ENCODE results near the gene PTBP2.
"Not testable (repeated sequence)": the region's sequence is repeated elsewhere in the genome, so short reads cannot be mapped to it uniquely, and the experiment has no call there.

Gene PTBP2

DNA sequence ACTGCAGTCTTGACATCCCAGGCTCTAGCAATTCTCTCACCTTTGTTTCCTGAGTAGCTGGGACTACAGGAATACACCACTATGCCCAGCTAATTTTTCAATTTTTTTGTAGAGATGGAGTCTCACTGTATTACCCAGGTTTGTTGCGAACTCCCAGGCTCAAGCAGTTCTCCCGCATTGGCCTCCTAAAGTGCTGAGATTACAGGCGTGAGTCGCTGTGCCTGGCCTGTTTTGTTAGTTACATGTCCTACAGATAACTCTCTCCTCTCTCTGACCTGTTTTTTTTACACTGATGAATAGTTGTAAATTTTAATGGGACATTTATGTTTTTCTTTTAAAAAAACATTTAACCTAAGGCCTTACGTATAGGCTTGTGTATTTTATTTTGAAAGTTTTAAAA lies 19.8 kb downstream of the PTBP2 start:
- DNase-seq, result no peak

DNA sequence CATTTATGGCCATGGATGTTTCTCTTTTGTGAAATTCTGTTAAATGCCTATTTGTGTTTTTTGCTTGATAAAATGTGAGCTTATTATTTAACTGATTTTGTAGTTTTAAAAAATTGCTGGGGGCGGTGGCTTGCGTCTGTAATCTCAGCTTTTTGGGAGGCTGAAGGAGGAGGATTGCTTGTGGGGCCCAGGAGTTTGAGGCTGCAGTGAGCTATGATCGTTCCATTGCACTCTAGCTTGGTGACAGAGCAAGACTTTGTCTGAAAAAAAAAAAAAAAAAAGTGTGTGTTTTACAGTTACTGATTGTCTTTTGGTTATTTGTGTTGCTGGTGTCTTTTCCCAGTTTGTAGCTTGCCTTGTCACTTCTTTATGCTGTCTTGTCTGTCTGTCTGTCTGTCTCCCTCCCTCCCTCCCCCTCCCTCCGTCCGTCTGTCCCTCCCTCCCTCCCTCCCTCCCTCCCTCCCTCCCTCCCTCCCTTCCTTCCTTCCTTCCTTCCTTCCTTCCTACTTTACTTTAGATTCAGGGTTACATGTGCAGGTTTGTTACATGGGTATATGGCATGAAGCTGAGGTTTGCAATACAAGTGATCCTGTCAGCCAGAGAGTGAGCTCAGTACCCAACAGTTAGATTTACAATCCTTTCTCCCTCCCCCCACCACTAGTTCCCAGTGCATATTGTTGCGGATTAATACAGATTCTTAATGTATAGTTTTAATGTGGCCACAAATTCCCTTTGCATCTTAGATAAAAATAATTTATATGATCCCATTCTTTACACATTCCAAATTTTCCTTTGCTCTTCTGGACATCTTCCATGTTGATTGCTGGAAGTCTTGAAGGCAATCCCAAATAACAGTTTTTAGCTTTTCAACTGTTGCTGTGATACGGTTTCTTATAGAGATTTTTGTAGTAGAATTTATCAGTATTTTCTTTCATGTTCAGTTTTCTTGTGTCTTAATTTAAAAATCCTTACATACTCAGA lies 25.1 kb downstream of the PTBP2 start:
- no peak for DNase-seq

DNA sequence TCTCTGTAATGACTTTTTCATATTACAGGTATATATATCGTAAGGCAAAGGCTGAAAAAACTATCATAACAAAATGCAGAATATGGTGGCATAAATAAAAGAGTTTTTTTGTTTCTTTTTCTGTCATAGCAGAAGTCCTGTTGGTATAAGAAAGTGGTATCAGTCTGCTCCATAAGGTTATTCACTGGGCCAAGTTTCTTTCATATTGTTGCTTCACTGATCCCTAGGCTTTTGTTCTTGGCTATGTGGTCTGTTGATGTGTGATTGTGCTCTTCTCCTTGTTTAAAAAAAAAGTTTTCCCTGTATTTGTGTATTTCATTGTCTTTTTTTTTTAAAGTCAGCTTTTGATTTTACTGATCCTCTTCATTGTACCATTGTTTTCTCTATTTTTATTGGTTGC lies 26.0 kb downstream of the PTBP2 start:
- no peak for DNase-seq

DNA sequence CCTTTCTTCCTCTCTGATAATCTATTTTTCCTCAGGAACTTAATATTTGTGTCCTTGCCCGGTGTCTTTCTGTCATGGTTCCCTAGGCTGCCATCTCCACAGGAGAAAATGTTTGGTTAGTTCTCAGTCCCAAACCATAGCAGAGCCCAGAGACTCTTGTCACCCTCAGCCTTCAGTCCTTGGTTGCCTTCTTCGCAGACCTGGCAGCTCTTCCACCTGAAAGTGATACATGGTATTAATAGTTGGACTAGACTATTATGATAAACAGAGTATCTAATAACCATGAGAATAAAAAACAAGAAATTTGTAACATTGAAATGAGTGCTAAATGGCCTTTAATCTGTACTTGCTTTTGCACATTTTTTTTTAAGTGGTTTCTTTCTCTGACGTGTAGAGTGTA lies 26.5 kb downstream of the PTBP2 start:
- DNase-seq, result no peak

DNA sequence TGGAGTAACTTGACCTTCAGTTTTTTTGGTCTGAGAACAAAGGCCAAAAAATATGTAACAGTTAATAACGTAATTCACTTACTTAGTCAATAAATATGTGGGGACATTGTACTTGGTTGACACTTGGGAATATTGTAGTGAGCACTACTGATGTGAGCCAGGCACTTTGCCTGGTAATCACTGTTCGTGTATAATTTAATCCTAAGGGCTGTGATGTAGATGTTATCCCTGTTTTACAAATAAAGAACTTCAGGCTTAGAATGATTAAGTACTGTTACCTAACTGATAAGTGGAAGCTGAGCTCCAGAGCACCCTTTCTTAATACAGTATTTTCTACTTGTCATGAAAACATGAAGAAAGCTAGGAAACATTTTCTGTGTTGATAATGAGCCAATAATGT lies 28.0 kb downstream of the PTBP2 start:
- no peak for DNase-seq

DNA sequence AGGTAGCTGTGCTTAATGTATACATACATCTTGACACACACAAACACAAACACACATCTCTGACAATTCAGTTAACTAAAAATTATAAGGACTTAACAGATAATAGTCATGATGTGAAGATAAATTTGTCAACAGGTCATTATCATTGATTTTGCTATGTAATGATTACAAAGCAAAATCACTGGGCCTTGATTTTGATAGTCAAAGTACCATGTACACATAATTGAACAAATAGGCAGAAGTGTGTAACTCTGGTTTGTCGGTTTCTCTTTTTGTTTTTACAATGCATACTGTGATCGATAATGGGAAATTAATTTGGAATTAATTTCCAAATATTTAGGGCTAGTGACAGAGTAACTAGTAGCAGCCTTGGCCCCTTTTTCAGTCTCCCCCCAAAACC lies 30.8 kb downstream of the PTBP2 start:
- DNase-seq, result no peak

DNA sequence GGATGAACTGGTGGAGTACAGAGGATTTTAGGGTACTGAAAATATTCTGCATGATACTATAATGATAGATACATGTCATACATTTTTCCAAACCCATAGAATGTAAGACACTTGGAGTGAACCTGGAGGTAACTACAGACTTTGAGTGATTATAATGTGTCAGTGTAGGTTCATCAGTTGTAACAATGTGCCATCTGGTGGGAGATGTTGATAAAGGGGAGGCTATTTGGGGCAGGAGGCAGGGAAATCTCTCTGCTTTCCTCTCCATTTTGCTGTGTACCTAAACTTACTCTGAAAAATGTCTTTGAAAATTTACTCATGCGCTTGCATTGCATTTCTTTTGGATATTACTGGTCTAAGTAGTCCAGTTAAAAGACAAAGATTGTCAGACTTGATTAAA lies 35.2 kb downstream of the PTBP2 start:
- no peak for DNase-seq

DNA sequence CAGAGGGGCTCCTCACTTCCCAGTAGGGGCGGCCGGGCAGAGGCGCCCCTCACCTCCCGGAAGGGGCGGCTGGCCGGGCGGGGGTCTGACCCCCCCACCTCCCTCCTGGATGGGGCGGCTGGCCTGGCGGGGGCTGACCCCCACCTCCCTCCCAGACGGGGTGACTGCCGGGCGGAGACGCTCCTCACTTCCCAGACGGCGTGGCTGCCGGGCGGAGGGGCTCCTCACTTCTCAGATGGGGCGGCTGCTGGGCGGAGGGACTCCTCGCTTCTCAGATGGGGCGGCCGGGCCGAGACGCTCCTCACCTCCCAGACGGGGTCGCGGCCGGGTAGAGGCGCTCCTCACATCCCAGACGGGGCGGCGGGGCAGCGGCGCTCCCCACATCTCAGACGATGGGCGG lies 41.0 kb downstream of the PTBP2 start:
- not testable (repeated sequence) for DNase-seq

DNA sequence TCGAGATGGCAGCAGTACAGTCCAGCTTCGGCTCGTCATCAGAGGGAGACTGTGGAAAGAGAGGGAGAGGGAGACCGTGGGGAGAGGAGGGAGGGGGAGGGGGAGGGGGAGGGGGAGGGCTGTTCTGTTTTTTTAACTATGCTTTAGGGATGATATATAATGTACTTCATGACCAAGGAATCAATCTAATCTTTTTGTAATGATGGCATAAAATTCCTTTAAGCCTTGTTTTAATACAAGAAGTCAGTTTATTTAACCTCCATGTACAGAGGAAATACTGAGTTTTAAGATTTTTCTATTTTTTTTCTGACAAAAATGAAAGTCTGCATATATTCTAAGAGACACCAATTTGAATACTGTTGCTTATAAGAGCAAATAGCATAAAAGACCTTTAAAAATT lies 41.9 kb downstream of the PTBP2 start:
- DNase-seq, result no peak

DNA sequence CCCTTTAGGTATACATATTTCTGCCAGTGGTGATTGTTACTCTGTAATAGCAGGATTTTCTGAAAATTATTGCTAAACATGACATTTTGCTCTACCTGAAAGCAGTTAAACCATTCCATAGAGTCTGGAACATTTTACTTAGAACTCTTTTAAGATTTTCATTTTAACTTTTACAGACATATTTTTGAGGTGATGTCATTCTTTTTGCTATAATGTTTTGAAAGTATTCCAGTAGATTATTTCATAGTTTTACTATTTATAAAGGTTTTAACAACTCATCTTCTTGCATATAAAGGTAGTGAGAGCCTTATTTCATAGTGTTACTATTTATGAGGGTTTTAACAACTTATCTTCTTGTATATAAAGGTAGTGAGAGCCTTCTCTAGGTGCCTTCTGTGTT lies 42.9 kb downstream of the PTBP2 start:
- DNase-seq, result no peak

DNA sequence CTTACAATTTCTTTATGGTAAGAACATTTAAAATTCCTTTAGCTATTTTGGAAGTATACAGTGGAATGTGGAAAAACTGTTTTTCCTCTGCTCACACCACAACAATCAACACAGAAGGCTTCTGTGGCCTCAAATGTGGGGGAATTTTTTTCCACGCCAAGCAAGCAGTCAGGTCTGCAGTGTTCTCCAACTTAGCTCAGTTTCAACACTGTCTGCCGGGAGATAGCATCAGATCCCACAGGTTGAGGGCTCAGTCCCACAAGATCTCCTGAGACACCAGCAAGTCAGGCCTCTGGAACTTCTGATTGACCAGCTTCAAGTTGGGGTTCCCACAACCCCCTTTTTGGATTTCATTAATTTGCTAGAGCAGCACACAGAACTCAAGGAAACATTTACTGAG lies 50.3 kb downstream of the PTBP2 start:
- no peak for DNase-seq

DNA sequence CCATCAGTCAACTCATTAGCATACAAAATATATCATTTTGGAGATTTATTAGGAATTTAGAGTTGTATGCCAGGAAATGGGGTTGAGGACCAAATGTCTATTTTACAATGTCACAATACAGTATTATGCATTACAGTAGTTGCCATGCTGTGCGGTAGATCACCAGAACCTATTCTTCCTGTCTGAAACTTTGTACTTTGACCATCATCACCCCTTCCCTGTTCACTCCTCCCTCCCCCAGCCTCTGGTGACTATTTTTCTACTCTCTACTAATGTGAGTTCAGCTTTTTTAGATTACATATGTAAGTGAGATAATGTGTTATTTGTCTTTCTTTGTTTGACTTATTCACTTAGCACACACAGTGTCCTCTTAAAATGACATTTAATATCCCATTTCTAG lies 50.8 kb downstream of the PTBP2 start:
- no peak for DNase-seq

DNA sequence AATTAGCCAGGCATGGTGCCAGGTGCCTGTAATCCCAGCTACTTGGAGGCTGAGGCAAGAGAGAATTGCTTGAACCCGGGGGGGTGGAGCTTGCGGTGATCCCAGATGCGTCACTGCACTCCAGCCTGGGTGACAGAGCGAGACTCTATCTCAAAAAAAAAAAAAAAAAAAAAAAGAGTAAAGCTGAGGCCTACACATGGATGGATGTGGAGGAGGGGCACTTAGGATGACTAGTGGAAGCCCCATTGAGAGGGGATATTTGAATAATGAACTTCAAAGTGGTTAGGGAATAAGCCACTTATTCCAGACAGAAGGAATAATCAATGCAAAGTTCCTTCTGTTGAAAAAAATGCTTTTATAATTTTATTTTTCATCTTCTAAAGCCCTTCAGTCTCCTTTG lies 51.4 kb downstream of the PTBP2 start:
- no peak for DNase-seq

DNA sequence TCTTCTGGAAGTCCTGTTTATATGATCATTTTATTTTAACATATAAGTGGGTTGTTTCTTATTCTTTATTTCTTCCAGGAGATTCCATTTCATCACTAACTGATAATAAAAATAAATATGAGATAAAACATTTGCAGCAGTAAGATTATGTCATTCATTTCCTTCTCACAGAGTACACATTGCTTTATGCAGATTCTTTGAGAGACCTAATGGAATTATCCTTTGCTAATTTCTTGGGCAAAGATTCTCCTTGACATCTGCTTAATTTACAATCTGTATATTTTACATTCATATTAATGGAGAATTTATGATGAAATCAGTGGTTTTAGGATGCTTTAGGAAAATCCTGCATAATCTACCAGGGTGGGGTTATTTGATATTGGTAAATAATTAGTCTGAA lies 60.6 kb downstream of the PTBP2 start:
- no peak for DNase-seq

DNA sequence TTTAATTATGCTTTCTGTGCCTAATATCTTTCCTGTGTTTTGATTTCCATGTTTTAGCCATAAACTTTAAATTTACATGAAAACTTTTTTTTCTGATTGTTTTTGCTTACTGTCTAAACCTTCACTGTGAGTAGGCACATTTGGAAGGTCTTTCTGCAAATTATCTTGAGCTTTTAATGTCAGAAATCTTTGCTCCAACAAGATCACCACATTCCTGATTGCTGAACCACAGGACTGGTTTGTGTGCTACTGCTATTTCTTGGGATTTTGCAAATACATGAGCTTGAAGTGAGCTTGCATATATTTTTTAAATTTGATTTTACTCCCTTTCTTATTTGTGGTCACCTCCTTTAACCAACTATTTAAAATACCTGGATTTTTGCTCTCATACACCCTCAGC lies 61.3 kb downstream of the PTBP2 start:
- no peak for DNase-seq

DNA sequence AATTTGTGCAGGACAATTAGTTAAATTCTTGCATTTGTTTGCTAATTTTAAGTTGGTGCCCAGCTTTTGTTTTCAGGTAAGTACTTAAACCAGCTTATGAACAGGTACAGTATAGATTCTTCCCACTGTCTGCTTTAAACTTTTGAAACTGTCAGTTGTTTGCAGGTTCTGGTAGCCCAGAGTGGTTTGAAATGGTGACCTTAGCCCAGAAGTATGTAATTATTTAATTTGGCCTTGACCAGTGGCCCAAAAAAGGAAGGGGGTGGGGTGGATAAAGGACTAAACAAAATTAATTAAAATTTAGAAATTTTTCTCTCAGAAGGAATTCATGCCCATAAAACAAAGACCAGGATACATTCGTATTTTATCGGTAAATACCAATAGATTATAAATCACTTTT lies 69.0 kb downstream of the PTBP2 start:
- no peak for DNase-seq

DNA sequence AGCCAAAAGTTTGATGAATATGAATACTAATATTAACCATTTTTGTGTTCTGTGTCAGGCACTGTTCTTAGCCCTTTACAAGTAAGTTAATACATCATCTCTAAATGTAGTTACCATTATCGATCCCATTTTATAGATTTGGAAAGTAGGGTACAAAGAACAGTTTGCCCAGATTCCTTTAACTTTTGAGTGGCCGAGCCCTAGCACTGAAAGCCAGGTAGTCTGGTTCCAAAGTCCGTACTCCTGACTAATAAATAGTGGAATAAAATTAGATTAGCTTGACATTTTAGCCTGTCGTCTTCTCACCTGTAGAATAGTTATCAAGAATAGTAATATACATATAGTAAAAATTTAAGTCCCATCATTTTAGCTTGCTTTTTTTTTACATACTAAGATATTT lies 70.6 kb downstream of the PTBP2 start:
- DNase-seq, result no peak

DNA sequence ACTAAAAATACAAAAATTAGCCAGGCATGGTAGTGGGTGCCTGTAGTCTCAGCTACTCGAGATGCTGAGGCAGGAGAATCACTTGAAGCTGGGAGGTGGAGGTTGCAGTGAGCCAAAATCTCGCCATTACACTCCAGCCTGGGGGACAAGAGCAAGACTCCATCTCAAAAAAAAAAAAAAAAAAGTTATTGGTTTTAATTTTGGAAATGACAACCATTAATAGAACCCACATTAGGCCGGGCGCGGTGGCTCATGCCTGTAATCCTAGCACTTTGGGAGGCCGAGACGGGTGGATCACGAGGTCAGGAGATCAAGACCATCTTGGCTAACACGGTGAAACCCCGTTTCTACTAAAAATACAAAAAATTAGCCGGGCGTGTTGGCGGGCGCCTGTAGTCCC lies 80.1 kb downstream of the PTBP2 start:
- DNase-seq, result not testable (repeated sequence)

DNA sequence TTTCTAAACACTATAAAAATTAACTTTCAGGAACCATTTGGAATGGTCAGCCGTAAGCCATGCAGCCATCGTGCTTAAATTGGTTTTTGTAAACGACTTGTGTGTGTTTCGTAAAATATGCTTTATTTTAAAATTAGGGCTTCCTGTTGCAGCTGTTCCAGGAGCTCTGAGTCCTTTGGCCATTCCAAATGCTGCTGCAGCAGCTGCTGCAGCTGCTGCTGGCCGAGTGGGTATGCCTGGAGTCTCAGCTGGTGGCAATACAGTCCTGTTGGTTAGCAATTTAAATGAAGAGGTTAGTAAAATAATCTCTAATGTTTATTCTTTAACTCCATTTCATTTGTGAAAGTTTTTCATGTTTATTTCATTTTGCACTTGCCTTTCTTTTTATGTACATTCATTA lies 83.1 kb downstream of the PTBP2 start:
- DNase-seq, result no peak

DNA sequence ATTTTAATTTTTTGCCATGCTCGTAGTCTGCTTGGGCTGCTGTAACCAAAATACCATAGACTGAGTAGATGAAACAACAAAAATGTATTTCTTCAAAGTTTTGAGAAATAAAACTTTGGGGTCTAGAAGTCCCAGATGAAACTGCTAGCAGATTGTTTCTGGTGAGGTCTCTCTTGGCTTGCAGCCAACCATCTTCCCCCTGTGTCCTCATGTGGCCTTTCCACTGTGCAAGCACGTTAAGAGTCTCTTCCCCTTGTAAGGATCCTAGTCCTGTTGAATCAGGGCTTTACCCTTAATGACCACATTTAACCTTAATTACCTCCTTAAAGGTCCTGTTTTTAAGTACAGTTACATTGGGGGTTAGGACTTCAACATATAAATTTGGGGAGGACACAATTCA lies 86.6 kb downstream of the PTBP2 start:
- no peak for DNase-seq

DNA sequence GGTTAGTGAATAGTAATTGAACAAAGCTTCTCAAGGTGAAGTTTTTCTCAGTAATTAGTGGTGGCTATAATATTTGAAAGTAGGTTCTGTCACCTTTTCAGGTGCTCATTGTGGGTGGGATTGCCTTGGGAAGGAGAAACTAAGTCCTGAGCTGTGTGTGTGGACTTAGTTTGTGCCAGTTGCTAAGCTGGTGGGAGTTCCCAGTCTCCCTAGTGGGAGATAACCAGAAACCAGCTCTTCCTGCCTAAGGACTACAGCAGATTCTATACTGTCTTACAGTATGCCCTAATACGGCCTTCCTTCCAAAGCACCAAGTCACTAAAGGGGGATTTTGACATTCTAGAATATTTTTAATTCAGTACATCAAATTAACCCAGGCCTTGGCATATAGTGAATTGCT lies 94.3 kb downstream of the PTBP2 start:
- no peak for DNase-seq

DNA sequence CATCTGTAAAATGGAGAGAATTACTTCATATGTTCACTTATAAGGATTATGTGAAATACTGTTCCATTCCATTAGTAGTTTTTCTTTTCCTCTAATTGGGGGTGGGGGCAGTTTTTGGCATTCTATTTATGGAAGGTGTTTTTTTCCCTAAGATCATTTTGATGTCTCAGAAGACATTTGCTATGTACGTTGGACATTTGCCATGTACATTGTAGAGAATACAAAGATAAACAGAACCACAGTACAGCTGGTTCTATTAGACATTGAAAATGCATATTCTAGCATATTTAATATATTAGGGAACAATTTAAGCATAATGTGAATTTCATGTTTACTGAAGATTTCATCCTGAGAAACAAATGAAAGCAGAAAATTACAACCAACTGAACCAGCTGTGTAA lies 98.5 kb downstream of the PTBP2 start:
- DNase-seq, result no peak

DNA sequence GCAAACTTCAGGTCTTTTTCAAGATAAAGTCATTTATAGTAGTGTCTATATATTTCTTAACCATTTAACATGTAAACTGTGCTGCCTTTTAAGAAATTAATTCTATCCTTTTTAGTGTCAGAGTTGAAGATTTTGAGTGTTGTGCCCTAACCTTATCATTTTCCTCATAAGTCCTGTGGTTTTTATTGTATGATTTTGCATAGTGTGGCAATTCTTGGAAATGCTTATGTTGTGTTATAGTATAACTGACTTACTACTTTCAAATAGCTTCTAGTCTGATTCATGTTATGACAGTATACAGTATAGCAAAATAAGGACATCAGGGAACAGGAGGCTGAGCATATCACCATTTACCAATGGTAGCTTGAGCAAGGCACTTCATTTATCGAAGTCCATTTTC lies 99.1 kb downstream of the PTBP2 start:
- no peak for DNase-seq

DNA sequence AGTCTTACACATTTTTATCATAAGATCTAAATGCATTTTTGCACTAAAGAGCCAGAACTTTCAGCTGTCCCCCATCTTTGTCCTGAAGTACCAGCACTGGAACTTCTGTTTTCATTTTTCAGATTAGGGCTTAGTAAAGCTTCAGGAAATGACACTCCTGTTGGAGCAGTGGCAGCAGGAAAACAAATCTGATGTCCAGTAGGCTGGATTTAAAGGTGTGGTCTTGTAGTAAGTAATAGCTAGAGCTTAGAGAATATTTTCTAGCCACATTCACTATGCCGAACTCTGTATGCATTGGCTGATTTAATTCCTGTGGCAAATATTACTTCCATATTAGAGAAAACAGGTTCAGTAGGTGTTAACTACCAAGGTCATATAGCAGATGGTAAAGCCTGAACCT lies 103.6 kb downstream of the PTBP2 start:
- no peak for DNase-seq

DNA sequence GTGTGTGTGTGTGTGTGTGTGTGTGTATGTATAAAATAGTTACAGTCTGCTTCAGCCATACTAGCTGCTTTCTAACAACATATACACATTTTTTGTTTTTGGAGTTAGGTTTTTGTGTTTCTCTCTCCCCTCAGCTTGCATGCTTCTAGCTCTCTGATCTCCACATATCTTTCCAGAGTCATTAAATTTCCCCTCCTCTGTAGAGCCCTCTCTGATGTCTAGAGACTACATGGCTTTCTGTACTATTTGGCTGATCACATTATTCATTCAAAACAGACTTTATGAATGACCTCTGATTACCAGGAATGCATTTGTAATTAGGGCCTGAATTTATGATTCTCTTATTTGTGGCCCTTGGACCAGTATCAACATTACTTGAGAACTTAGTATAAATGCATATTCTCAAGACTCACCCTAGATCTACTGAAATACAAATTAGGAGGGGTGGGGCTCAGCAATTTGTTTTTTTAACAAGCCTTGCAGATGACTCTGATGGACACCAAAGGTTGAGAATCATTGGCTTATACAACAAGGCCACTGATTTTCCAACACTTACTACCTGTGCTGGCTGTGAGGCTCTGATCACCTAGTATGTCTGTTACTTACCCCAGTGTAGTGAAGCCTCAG lies 104.5 kb downstream of the PTBP2 start:
- DNase-seq, result no peak
